Measurements from ENCODE around the gene KIAA1614.

Gene KIAA1614

DNA sequence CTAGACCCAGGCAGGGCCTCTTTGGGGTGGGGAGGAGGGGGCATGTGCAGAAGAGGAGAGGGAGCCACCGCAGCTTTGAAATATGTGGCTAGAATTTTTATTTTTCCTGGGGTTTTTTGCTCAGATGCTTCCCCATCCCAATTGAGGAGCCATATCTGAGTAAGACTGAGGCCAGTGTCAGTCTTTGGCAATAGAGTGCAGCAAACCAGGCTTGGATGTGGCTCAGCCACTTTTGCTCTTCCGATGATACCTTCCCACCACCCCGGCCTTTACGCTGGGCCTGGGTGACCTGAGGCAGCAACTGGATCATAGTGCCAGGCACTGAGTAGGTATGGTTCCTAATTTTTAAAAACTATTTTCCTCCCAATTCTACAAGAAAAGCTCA lies 36.9 kb downstream of the KIAA1614 start:
- Histone ChIP-seq H3K36me3 (ENCODE audit: insufficient read depth) (no peaks in the 10 kb centered on the region), H3K79me2 (ENCODE audit: insufficient read depth, low read depth) (no peaks in the 10 kb centered on the region), H2AFZ (ENCODE audit: low read depth) (no peak overlapping the region), H3K9ac (no peak overlapping the region), H3K4me2 (no peak overlapping the region), H4K20me1 (ENCODE audit: insufficient read depth) (no peaks in the 10 kb centered on the region), H3K4me1 (ENCODE audit: low read depth, poor library complexity, severe bottlenecking) (peaks cover 19% of the 10 kb centered on the region), H3K27me3 (ENCODE audit: insufficient read depth, low read depth) (no peaks in the 10 kb centered on the region), H3K27ac (no peak overlapping the region), H3K4me3 (IDR thresholded peaks at IDR 0.05; ENCODE audit: insufficient read depth, low read depth, low read length) (no peak overlapping the region)
- TF ChIP-seq, protein P1, sequence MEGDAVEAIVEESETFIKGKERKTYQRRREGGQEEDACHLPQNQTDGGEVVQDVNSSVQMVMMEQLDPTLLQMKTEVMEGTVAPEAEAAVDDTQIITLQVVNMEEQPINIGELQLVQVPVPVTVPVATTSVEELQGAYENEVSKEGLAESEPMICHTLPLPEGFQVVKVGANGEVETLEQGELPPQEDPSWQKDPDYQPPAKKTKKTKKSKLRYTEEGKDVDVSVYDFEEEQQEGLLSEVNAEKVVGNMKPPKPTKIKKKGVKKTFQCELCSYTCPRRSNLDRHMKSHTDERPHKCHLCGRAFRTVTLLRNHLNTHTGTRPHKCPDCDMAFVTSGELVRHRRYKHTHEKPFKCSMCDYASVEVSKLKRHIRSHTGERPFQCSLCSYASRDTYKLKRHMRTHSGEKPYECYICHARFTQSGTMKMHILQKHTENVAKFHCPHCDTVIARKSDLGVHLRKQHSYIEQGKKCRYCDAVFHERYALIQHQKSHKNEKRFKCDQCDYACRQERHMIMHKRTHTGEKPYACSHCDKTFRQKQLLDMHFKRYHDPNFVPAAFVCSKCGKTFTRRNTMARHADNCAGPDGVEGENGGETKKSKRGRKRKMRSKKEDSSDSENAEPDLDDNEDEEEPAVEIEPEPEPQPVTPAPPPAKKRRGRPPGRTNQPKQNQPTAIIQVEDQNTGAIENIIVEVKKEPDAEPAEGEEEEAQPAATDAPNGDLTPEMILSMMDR (conservative IDR thresholded peaks at IDR 0.05; ENCODE audit: low read depth, low read length): no peak

DNA sequence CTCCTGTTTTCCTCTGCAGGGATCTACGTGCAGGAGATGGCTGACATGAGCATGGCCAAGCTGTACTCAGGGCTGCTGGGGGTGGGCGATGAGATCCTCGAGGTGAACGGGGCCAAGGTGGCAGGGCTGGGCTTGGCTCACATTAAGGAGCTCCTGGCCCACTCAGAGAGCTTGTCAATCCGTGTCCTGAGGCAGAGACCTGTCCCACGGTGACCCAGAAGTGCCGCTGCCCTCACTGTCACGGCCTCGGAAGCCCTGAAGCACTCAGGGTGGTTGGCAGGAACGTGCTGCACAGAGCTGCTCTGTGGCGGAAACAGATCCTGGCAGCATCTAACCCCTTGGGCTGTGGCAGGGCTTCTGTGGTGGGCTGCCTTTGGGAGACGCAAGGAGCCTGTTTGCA lies 37.6 kb downstream of the KIAA1614 start:
- TF ChIP-seq, protein P1 (conservative IDR thresholded peaks at IDR 0.05; ENCODE audit: low read depth, low read length): no peak
- Histone ChIP-seq H2AFZ (ENCODE audit: low read depth) (no peak overlapping the region), H3K4me2 (no peak overlapping the region), H3K4me1 (ENCODE audit: low read depth, poor library complexity, severe bottlenecking) (peaks cover 19% of the 10 kb centered on the region), H3K27ac (no peak overlapping the region), H3K27me3 (ENCODE audit: insufficient read depth, low read depth) (no peaks in the 10 kb centered on the region), H3K9ac (no peak overlapping the region), H3K79me2 (ENCODE audit: insufficient read depth, low read depth) (no peaks in the 10 kb centered on the region), H4K20me1 (ENCODE audit: insufficient read depth) (no peaks in the 10 kb centered on the region), H3K4me3 (IDR thresholded peaks at IDR 0.05; ENCODE audit: insufficient read depth, low read depth, low read length) (no peak overlapping the region), H3K36me3 (ENCODE audit: insufficient read depth) (no peaks in the 10 kb centered on the region)

DNA sequence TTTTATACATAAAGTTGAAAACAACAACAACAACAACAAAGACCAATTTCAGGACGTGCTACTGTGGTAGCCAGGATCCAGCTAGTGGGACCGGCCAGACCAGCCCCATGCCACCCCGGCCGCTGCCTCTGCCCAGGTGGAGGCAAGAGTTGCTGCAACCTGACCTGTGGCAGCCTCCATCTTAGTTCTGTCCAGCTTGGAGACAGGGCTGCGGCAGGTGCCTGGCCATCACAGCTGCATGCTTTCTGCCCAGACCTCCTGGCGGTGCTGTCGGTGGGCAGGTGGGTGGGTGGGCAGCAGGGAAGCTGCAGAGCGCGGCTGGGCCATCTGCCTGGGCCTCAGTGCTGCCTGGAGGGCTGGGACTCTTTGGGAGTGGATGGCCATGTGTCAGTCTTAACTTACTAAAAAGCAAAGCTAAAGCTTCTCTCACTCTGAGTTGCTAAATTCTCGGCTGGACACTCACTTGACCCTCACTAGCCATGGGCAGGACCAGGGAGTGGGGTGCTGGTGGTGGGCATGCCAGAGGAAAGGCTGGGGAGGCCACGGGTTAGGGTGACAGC lies 38.6 kb downstream of the KIAA1614 start:
- H3K4me3 ChIP-seq (IDR thresholded peaks at IDR 0.05; ENCODE audit: insufficient read depth, low read depth, low read length): no peak overlapping the region
- no peak overlapping the region for H3K27ac ChIP-seq
- no peaks in the 10 kb centered on the region for H3K36me3 ChIP-seq (ENCODE audit: insufficient read depth)
- H3K27me3 ChIP-seq (ENCODE audit: insufficient read depth, low read depth): no peaks in the 10 kb centered on the region
- H2AFZ ChIP-seq (ENCODE audit: low read depth): no peak overlapping the region
- peaks cover 19% of the 10 kb centered on the region for H3K4me1 ChIP-seq (ENCODE audit: low read depth, poor library complexity, severe bottlenecking)
- no peak overlapping the region for H3K9ac ChIP-seq
- TF ChIP-seq, protein P1 (conservative IDR thresholded peaks at IDR 0.05; ENCODE audit: low read depth, low read length): no peak
- no peaks in the 10 kb centered on the region for H4K20me1 ChIP-seq (ENCODE audit: insufficient read depth)
- no peaks in the 10 kb centered on the region for H3K79me2 ChIP-seq (ENCODE audit: insufficient read depth, low read depth)
- no peak overlapping the region; the same call in 1 of the 2 replicates for H3K4me2 ChIP-seq

DNA sequence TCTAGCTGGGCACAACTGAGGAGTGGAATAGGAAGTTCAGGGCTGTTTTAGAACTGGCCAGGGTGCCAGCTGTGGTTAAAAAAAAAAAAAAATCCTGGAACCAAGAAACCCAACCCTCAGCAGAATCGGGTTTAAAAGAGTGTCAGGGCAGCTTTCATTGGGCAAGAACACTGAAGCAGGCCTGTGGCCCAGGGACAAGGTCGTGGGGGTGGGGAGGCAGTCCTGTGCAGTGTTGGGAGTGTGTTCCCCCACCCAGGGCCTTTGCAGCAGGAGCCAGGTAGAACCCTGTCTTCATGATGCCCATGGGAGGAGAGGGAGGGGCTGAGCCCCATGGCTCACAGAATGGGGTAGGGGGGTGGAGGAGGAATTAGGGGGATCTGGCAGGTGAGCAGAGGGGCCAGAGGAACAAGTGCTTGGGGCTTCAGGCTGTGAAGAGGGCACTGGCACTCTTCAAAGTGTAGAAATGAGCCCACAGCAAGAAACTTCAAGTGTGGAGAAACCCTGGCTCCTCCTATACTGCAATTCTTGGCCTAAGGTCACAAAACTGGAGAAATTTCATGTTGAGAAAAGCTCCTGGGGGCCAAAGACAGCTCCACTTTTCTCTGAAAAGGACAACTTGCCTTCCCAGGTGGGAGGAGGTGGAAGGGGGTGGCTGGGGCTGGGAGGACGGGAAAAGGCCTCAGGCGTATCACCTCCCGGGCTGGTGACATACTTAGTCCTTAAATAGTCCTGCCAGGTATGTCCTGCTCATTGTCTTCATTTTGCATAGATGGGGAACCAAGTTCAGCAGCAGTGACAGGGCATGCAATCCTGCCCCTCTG lies 39.3 kb downstream of the KIAA1614 start:
- no peaks in the 10 kb centered on the region for H3K27me3 ChIP-seq (ENCODE audit: insufficient read depth, low read depth)
- H3K27ac ChIP-seq: no peak overlapping the region
- H3K4me1 ChIP-seq (ENCODE audit: low read depth, poor library complexity, severe bottlenecking): peaks cover 19% of the 10 kb centered on the region
- no peak overlapping the region for H3K9ac ChIP-seq
- H3K36me3 ChIP-seq (ENCODE audit: insufficient read depth): no peaks in the 10 kb centered on the region
- no peaks in the 10 kb centered on the region for H4K20me1 ChIP-seq (ENCODE audit: insufficient read depth)
- no peak overlapping the region for H2AFZ ChIP-seq (ENCODE audit: low read depth)
- H3K4me2 ChIP-seq: no peak overlapping the region; the same call in 1 of the 2 replicates
- H3K79me2 ChIP-seq (ENCODE audit: insufficient read depth, low read depth): no peaks in the 10 kb centered on the region
- H3K4me3 ChIP-seq (IDR thresholded peaks at IDR 0.05; ENCODE audit: insufficient read depth, low read depth, low read length): no peak overlapping the region
- TF ChIP-seq, protein P1 (conservative IDR thresholded peaks at IDR 0.05; ENCODE audit: low read depth, low read length): no peak

All from KMS-11 (cell line).